Cardiac septum (tissue), 1 donor: ENCODE measurements around the gene CPEB2. TPM values are rescaled to one million over a fixed set of nuclear protein-coding genes. Genes with fewer than 3 reads are reported as not detected.
"Not testable (repeated sequence)": the region's sequence is repeated elsewhere in the genome, so short reads cannot be mapped to it uniquely, and the experiment has no call there.

Source experiments
- DNase-seq: peaks from one replicate; pipeline ENCODE4 v3.0.0-alpha.2; 2020; ENCODE audit warnings: low spot score
- intact Hi-C: fragments of 100-400 bp; cut with DNase I; formaldehyde crosslinking; loops from one replicate; pipeline ENCODE4 v1.14.0; 2022
- total RNA-seq: library from RNA; stranded (reverse); fragmentation: NEBNext Ultra II Directional; extraction: Animal tissue kit (Norgen Biotek cat#: 25700); gene quantifications from one replicate; pipeline ENCODE4 v1.2.1, GENCODE V29; 2021
- donor health status: DM: no; HTN: no; CAD: no.

The CPEB2 gene
- total RNA-seq, 1 donor from 2014 or later: 17.7 TPM

DNA sequence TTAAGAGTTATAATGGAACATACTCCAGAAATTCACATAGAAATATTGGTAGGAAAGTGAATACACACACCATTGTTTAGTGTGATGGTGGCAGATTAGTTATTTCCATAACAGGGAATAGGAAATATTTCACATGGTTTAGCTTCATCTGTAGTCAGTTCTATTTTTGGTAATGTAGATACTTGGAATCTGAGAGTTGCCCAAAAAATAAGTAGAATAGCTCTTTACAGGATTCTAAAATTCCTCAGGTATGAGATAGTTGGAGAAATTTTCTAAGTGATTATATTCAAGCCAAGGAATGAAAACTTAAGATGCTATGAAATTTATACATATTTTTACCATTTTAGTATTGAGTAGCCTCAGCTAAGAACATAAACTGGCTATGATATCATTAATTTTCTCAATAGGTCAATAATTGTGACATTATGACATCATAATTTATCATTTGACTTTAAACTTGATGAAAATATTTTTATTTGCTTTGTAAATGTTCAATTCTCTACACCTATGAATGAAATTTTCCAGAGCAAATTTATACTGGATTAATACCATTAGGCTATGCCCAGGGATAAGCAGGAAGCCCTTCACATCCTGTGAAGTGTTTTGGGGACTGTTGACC is 35.8 kb downstream of the CPEB2 start:
- intact Hi-C loops: no loop called here
- no peak for DNase-seq

DNA sequence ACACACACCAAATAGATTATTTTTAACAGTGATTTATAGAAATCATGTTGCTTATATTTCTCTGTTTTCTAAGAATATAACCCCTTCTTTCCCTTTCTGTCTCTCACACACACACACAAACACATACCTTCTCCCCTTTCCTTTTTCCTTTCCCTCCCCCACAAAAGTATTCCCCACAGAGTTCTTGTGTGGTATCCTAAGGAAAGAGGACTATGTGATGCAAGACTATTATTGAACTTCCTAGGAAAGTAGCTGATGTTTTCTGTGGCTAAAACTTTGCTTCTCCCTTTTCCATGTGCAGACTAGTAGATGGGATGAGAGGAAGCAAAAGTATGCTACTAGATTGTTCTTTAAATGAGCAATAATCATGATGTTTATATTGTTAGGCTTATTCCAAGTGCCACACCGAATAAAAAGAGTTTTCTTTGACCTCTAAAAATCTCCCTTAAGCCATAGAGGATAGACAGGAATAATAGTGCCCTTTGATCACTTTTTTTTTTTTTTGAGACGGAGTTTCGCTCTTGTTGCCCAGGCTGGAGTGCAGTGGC is 38.7 kb downstream of the CPEB2 start:
- intact Hi-C loops: no loop called here
- no peak for DNase-seq

DNA sequence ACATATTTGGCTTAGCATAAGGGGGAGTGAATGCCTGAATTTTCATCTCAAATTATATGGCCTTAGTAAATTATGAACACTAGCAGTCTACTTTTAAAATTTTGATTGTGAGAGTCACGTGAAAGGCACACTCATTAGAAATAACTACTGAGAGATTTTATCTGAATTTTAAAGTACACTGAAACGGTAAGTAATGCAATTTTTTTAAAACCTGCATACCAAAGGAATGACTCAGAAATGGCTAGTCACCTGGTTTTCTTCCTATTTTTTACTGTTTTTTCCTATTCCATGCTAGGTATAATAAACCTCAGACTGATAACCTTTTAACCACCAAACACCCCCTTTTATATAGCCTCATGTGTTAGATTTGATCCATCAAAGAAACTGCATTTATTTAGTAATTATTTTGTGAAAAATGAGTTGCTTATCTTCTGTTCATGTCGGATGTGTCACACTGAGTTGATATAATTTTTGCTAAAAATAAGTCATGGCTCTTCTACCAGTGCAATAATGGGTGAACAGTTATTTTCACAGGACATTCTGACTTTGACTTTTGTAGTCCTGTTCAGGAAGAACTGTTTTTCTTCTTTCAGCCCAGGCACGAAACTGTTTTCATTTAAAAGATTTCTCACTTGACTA is 40.4 kb downstream of the CPEB2 start:
- intact Hi-C loops: no loop called here
- DNase-seq: no peak

DNA sequence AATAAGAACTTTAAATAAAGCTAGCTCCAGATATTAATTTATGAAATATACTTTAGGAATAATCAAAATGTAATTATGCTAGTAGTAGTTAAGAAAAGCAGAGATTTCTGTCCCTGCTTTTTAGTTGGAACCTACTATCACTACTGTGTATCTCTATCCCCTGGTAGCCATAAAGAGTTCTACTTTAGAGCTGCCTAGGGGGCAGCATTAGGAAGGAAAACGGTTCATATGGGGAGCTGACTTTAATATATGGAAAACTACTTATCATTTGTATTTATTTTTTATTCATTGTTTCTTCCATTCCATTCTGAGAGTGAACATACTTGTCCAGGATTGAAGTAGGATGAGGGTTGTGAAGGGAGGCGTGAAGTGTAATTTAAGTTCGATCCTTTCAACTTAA is 40.9 kb downstream of the CPEB2 start:
- intact Hi-C loops: no loop called here
- no peak for DNase-seq

DNA sequence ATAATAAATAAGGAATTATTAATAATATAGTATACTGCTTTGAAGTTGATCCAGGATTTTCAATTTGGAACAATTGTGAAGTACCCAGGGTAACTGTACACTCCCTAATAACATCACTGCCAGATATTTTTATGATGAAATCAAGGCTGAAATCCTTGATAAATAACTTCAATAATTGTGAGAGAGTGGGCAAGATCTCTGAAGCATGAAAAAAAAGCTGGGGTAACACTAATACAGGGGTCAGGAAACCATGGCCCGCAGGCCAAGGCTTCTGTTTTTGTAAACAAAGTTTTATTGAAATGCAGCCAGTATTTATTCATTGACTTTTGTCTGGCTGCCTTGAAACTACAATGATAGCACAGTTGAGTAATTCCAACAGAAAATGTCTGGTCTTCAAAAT is 41.6 kb downstream of the CPEB2 start:
- intact Hi-C loops: no loop called here
- DNase-seq: no peak

DNA sequence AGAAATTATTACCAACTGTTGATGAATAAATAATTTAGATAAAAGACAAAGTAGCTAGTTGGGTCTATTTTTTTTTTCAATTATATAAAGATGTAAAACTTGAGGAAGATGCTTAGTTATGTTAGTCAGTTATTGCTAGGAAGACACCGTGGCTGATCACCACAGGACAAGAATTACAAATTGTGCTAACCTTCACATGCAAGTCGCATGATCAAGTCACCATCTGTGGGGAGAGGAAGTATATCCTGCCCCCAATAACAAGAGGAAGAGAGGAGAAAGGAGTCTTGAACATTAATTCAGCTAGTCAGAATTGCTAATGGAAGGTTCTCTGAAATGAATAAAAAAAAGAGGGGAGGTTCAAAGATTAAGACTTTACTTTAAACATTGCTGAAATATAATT is 52.3 kb downstream of the CPEB2 start:
- intact Hi-C loops: no loop called here
- DNase-seq: no peak

DNA sequence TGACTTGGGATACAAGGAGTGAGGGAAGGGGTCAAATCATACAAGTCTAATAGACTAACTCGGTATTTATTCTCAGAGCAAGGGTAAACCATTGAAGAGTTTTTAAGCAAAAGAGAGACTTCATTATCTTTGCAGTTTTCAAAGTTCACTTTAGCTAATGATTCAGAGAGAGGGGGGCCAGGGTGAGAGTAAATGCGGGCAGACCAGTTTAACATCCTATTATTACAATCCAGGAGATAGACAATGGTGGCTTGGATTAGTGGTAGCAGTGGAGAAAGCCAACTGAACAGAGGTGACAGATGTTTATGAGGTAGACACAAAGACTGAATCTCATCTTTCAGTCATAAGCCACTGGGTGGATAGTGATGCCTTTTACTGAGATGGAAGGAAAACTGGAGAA is 57.9 kb downstream of the CPEB2 start:
- intact Hi-C loops: no loop called here
- DNase-seq: no peak

DNA sequence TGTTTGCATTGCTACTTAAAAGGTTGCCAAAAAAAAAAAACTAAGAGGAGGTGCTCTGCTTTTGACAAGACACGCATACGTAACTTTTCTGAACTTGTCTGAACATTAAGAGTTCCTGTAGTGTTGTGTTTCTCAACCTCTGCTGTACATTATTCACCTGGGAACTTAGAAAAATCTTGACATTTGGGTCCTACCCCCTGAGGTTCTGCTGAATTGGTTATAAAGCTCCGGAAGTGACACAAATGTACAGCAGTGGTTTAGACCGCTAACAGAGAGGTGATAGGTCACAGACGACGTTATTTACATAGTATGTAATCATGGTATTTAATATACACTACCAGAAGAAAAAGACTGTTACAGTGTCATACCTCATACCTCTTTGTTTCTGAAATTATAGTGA is 61.1 kb downstream of the CPEB2 start:
- no peak for DNase-seq
- intact Hi-C loops: no loop called here

DNA sequence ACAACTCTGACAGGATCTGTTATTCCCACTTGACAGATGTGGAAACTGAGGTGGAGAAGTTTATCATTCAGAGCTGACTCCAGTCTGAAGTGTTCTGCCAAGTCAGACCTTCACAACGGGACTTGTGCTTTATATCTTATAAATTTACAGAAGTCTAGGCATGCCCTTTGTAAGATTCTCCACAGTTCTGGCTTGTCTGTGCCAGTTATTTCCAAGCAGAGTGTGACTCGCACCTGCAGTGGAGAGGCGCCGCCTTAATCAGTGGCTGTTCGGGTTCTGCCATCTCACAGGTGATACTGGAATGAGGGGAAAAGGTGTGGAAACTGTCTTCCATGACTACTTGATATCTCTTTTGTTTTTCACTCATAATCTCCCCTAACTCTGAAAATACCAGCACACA is 63.2 kb downstream of the CPEB2 start:
- peak; percentile 63 for DNase-seq
- intact Hi-C loops: no loop called here

DNA sequence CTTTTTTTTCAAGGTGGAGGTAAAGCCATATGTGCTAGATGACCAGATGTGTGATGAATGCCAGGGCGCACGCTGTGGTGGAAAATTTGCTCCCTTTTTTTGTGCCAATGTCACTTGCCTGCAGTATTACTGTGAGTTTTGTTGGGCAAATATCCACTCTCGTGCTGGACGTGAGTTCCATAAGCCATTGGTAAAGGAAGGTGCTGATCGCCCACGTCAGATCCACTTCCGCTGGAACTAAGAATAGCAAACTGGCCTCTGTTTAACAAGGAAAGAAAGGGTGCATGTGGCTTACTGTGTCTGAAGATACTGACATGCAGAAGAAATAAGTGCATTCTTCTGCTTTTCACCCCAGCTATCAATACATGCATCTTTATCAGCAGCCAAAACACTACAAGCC is 63.9 kb downstream of the CPEB2 start:
- intact Hi-C loops: no loop called here
- peak; percentile 55 for DNase-seq

DNA sequence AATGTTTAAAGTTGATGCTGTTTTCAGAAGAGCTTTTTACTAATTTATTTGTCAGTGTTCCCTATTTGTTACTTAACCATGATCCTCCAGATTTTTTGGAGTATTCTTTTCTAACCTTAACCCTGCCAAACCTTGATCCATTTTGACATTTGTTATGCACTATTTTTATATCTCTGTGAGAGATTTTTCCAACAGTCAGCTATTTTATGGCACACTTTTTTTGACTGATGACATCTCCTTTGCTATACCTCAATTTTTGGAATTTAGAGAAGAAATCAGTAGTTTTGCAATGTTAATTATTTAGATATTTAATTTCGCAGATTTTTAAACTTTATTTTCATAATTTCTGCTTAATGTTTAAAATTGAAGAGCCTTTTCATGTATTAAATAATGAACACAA is 66.0 kb downstream of the CPEB2 start:
- DNase-seq: no peak
- intact Hi-C loops: no loop called here

DNA sequence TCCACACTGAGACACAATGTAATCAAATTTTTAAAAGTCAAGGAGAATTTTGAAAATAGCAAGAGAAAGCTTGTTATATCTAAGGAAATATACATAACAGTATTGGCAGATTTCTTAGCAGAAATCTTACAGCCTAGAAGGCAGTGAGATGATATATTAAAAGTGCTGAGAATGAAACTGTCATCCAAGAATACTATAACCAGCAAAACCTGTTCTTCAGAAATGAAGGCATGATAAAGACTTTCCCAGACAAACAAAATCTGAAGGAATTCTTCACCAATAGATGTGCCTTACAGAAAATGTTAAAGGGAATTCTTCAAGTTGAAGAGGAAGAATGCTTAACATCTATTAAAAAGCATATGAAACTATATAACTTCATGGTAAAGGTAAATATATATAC is 73.6 kb downstream of the CPEB2 start:
- DNase-seq: no peak

DNA sequence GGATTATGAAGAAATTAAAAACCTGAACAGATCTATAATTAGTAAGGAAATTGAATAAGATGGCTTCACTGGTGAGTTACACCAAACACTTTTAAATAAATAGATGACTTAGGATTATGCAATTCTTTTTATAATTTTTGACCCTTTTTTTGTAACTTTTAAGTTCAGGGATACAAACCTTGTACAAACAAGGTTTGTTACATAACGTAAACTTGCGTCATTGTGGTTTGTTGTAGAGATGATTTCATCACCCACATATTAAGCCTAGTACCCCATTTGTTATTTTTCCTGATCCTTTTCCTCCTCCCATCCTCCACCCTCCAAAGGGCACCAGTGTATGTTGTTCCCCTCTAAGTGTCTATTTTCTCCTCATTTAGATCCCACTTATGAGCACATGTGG is 75.7 kb downstream of the CPEB2 start:
- intact Hi-C loops: no loop called here
- no peak for DNase-seq

More for the DNA sequence above, 73.6 kb downstream of the CPEB2 start:
- intact Hi-C loops: no loop called here

DNA sequence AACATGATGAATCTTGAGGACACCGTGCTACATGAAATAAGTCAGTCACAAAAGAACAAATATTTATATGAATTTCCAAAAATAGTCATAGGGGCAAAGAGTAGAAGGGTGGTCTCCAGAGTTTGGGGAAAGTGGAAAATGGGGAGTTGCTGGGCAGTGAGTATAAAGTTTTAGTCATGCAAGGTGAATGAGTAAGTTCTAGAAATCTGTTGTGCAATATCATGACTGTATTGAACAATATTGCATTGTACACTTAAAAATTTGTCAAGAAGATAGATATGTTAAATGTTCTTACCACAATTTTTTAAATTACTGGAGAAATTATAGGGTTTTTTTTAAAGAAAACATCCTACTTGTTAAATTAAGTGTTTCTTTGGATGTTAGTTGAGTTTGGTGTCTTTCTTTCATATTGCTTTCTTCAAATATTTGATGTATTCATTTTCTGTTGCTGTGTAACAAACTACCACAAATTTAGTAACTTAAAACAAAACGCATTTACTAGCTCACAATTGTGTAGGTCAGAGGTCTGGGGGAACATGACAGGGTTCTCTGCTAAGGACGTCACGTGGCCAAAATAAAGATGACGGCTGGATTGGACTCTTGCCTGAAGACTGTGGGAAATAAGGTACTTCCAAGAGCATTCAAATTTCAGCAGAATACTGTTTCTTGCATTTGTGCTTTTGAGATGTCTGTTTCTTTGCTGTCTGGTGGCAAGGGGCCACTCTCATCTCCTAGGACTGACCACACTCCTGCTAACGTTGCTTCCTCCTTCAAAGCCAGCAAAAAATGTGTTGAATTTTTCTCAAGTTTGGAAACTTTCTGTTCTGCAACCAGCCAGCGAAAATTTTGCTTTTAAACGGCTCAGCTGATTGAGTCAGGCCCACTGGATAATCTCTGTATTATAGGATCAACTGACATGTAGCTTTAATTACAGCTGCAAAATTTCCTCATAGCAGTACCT is 76.7 kb downstream of the CPEB2 start:
- DNase-seq: no peak
- intact Hi-C loops: no loop called here

DNA sequence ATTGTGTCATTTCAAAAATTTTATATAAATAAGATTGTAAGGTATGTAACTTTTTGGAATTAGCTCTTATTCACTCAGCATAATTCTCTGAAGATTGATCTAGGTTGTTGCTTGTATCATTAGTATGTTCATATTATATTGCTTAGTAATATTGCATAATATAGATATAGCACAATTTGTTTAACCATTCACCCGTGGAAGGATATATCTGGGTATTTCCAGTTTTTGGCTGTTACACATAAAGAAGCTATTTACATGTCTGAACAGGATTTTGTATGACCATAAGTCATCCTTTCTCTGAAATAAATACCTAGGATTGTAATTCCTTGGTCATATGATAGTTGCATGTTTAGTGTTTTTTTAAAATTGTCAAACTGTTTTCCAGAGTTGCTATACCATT is 82.5 kb downstream of the CPEB2 start:
- intact Hi-C loops: no loop called here
- DNase-seq: no peak

DNA sequence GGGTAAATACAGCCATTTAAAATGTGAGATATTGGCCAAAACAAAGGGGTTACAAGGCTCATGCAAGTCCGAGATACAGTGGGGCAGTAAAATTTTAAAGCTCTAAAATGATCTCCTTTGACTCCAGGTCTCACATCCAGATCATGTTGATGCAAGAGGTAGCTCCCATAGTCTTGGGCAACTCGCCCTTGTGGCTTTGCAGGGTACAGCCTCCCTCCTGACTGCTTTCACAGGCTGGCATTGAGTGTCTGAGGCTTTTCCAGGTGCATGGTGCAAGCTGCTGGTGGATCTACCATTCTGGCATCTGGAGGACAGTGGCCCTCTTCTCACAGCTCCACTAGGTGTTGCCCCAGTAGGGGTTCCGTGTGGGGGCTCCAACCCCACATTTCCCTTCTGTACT is 83.5 kb downstream of the CPEB2 start:
- DNase-seq: peak; percentile 62
- intact Hi-C loops: not testable (repeated sequence)

DNA sequence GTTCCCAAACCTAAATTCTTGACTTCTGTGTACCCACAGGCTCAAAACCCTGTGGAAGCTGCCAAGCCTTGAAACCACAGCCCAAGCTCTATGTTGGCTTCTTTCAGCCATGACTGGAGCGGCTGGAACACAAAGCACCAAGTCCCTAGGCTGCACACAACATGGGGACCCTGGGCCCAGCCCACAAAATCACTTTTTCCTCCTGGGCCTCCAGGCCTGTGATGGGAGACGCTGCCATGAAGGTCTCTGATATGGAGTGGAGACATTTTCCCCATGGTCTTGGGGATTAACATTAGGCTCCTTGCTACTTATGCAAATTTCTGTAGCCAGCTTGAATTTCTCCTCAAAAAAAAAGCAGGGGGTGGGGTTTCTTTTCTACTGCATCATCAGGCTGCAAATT is 84.0 kb downstream of the CPEB2 start:
- intact Hi-C loops: not testable (repeated sequence)

DNA sequence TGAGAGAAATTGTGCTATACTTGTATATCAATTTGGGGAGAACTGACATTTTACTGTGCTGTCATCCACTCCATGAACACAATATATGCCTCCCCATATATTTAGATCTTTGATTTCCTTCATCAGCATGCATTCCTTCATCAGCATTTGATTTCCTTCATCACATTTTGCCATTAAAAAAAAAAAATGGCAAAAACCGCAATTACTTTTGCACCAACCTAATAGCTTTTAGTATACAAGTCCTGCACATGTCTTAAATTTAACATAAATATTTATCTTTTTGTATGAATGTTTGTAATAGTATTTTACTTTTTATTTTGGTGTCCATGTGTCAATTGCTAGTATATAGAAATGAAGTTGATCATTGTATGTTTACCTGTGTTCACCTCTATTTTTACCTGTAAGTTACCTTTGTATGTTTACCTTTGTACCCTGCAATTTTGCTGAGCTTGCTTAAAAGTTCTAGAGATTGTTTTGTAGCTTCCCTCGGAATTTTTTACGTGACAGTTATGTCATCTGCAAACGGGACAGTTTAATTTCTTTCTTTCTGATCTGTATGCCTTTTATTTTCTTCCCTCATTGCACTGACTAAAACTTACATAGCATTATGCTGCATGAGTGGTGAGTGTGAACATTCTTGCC is 86.2 kb downstream of the CPEB2 start:
- DNase-seq: no peak
- intact Hi-C loops: no loop called here

More for the DNA sequence above, 84.0 kb downstream of the CPEB2 start:
- not testable (repeated sequence) for DNase-seq

DNA sequence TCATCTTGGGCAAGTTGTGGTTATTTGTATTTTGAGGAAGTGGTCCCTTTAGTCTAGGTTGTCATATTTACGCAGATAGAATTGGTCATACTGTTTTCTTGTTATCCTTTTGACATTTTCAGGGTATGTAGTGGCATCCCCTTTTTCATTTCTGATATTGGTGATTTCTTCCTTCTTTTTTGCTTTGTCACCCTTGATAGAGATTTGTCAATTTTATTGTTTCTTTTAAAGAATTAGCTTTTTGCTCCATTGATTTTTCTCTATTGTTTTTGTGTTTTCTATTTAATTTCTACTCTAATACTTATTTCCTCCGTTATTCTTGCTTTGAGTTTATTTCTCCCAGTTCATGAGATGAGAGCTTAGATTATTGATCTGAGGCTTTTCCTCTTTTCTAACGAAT is 87.7 kb downstream of the CPEB2 start:
- intact Hi-C loops: no loop called here

DNA sequence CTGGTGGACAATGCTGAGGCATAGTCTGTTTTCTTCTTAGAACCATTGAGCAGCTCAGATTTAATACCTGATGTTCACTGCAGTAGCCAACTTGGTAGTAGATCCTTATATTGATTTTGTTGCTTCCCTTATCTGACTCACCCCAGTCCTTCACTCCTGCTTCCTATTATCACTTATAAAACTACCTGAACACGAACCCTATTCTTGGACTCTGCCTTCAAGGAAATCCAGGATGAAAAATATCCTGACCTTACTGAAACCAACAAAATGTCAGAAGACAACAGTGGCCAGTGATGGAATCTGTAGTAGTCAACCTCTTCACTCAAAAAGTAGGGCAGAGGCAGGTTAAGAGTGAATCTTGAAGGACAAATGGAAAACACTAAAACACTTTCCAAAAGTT is 98.1 kb downstream of the CPEB2 start:
- no peak for DNase-seq

More for the DNA sequence above, 87.7 kb downstream of the CPEB2 start:
- DNase-seq: no peak

More for the DNA sequence above, 98.1 kb downstream of the CPEB2 start:
- intact Hi-C loops: no loop called here
